Trophoblast cell (in vitro differentiated cells and primary cell): ENCODE data around the gene KL.

Experiments used
- DNase-seq, 2 donors: peaks; one replicate each; pipeline ENCODE4 v3.0.0-alpha.2; 2016
- H2AFZ ChIP-seq: 2 replicates; pipeline ENCODE4 v1.6.1; 2013; ENCODE audit warnings: low read length, moderate library complexity, mild to moderate bottlenecking; ENCODE audit not compliant: insufficient read depth, poor library complexity
- H2AK5ac ChIP-seq: 2 replicates; pipeline ENCODE4 v1.6.1; 2013; ENCODE audit warnings: mild to moderate bottlenecking, low read length
- H2BK120ac ChIP-seq: 2 replicates; pipeline ENCODE4 v1.6.1; 2013; ENCODE audit warnings: low read length, mild to moderate bottlenecking, moderate library complexity; ENCODE audit not compliant: insufficient read depth, poor library complexity
- H2BK12ac ChIP-seq: 2 replicates; pipeline ENCODE4 v1.6.1; 2013; ENCODE audit warnings: mild to moderate bottlenecking, low read length, moderate library complexity
- H2BK5ac ChIP-seq: 2 replicates; pipeline ENCODE4 v1.6.1; 2013; ENCODE audit warnings: low read length, low read depth, moderate library complexity, mild to moderate bottlenecking; ENCODE audit not compliant: poor library complexity
- H3K14ac ChIP-seq: 2 replicates; pipeline ENCODE4 v1.6.1; 2013; ENCODE audit warnings: mild to moderate bottlenecking, low read length
- H3K18ac ChIP-seq: 2 replicates; pipeline ENCODE4 v1.6.1; 2013; ENCODE audit warnings: mild to moderate bottlenecking, low read length
- H3K23ac ChIP-seq: 2 replicates; pipeline ENCODE4 v1.6.1; 2013; ENCODE audit warnings: low read length
- H3K27ac ChIP-seq: 2 replicates; pipeline ENCODE4 v1.5.1; 2013; ENCODE audit warnings: low read depth, mild to moderate bottlenecking, inconsistent platforms, low read length, moderate library complexity
- H3K27me3 ChIP-seq: 2 replicates; pipeline ENCODE4 v1.6.1; 2013; ENCODE audit warnings: inconsistent platforms, mild to moderate bottlenecking, low read length, moderate library complexity; ENCODE audit not compliant: insufficient read depth
- H3K36me3 ChIP-seq, 2 experiments: 1 replicate in 1 of 2; 2 replicates in 1 of 2; pipeline ENCODE4 v1.6.1; 2013; ENCODE audit warnings: low read length in 2 of 2, mild to moderate bottlenecking in 2 of 2, moderate library complexity in 1 of 2; ENCODE audit not compliant: insufficient read depth in 2 of 2, control insufficient read depth in 1 of 2
- H3K4ac ChIP-seq: 2 replicates; pipeline ENCODE4 v1.6.1; 2013; ENCODE audit warnings: low read depth, mild to moderate bottlenecking, low read length, moderate library complexity
- H3K4me1 ChIP-seq, 2 experiments: 1 replicate in 1 of 2; 2 replicates in 1 of 2; pipeline ENCODE4 v1.6.1; 2013; ENCODE audit warnings: low read length in 2 of 2, mild to moderate bottlenecking in 2 of 2, moderate library complexity in 1 of 2; ENCODE audit not compliant: insufficient read depth in 2 of 2, control insufficient read depth in 1 of 2
- H3K4me2 ChIP-seq: 2 replicates; pipeline ENCODE4 v1.6.1; 2013; ENCODE audit warnings: inconsistent platforms, mild to moderate bottlenecking, low read length, moderate library complexity
- H3K4me3 ChIP-seq: 2 replicates; pipeline ENCODE4 v1.5.1; 2013; ENCODE audit warnings: mild to moderate bottlenecking, low read depth, low read length, inconsistent platforms
- H3K79me1 ChIP-seq: one replicate; pipeline ENCODE4 v1.6.1; 2013; ENCODE audit warnings: low read length
- H3K79me2 ChIP-seq: 2 replicates; pipeline ENCODE4 v1.6.1; 2013; ENCODE audit warnings: low read length, mild to moderate bottlenecking; ENCODE audit not compliant: control insufficient read depth, insufficient read depth, poor library complexity
- H3K9ac ChIP-seq: 2 replicates; pipeline ENCODE4 v1.6.1; 2013; ENCODE audit warnings: mild to moderate bottlenecking, low read length
- H3K9me3 ChIP-seq: 2 replicates; pipeline ENCODE4 v1.6.1; 2013; ENCODE audit warnings: low read depth, mild to moderate bottlenecking, control low read depth, inconsistent platforms, low read length; ENCODE audit not compliant: insufficient read depth
- H4K12ac ChIP-seq: 2 replicates; pipeline ENCODE4 v1.6.1; 2013; ENCODE audit warnings: low read depth, mild to moderate bottlenecking, low read length, moderate library complexity
- H4K8ac ChIP-seq: 2 replicates; pipeline ENCODE4 v1.6.1; 2013; ENCODE audit warnings: low read depth, mild to moderate bottlenecking, low read length, moderate library complexity
- H4K91ac ChIP-seq: one replicate; pipeline ENCODE4 v1.6.1; 2013; ENCODE audit warnings: low read depth, mild to moderate bottlenecking, low read length, moderate library complexity
- WGBS: extraction: QIAGEN DNeasy Blood & Tissue Kit; methylation state at CpG from one replicate; pipeline ENCODE4 v1.1.7; 2013; ENCODE audit warnings: missing lambda C conversion rate; ENCODE audit not compliant: insufficient read length, insufficient coverage; ENCODE audit errors: extremely low coverage; 5-methylcytosine and 5-hydroxymethylcytosine counted together

The KL gene

DNA sequence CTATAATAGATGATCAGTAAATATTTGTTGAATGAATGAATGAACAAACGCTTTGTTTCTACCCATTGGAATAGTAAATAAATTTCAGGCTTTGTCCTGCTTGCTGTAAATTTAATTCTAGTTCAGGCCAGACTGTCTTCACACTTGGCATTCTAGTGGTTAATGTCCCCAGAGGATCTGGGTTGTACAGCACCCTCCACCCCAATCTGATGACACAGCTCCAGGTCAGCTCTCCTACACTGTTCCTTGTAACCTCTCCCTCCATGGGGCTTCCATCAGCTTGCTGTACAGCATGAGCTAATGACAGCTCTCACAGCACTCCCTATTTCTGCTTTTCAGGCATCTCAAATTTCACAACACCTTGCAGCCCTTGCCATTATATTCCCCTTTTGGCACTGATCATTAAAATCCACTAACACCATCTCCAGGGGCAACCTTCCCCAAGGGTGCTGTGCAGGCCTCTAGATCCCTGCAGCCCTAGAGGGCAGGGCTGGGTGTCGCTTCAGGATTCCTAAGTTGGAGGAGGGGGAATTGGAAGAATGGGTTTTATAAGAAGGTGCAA, 12.7 kb upstream of the KL start:
- H3K9me3 ChIP-seq: no peaks in the 10 kb centered on the region
- H3K27me3 ChIP-seq: no peaks in the 10 kb centered on the region
- no peak overlapping the region for H3K4me2 ChIP-seq
- H3K4me3 ChIP-seq: no peak overlapping the region
- no peaks in the 10 kb centered on the region for H3K79me1 ChIP-seq
- H3K36me3 ChIP-seq: no peaks in the 10 kb centered on the region
- H4K91ac ChIP-seq: no peak overlapping the region
- no peaks in the 10 kb centered on the region for H3K4me1 ChIP-seq
- no peak overlapping the region for H3K9ac ChIP-seq
- no peak overlapping the region for H3K14ac ChIP-seq
- H3K79me2 ChIP-seq: no peaks in the 10 kb centered on the region
- H3K4ac ChIP-seq: no peak overlapping the region
- no peak overlapping the region for H2BK5ac ChIP-seq
- no peak for DNase-seq
- H2BK120ac ChIP-seq: no peak overlapping the region
- no peak overlapping the region for H4K8ac ChIP-seq
- no CpG with 5 or more reads among the region's 2 CpGs for WGBS
- H2AK5ac ChIP-seq: no peak overlapping the region
- no peak overlapping the region for H2BK12ac ChIP-seq
- no peak overlapping the region for H3K27ac ChIP-seq
- H3K18ac ChIP-seq: no peak overlapping the region
- no peak overlapping the region for H3K23ac ChIP-seq
- H4K12ac ChIP-seq: no peak overlapping the region
- H2AFZ ChIP-seq: no peak overlapping the region

DNA sequence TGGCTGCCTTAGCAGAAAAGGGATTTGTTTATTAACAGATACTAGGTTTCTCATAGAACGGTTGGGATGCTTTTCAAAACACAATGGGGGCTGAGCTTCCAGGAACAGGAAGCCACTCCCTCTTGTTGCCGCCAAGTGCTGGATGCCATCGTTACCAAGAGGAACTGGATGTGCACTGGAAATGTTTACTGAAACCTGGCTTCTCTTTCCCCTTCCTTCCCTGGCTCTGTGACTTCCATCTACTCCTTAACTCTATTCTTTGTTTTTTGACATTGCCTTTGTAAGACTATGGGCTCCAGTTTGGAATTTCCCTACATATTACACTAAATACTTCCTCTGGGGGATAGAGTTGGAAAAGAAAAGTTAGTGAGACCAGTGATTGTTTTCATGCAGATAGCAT, 11.7 kb upstream of the KL start:
- no CpG with 5 or more reads among the region's 3 CpGs for WGBS
- Histone ChIP-seq H3K27me3 (no peaks in the 10 kb centered on the region), H3K9me3 (no peaks in the 10 kb centered on the region), H3K4me2 (no peak overlapping the region), H3K27ac (no peak overlapping the region), H2BK120ac (no peak overlapping the region), H4K12ac (no peak overlapping the region), H3K4ac (no peak overlapping the region), H3K18ac (no peak overlapping the region), H3K9ac (no peak overlapping the region), H4K8ac (no peak overlapping the region), H3K14ac (no peak overlapping the region), H3K79me2 (no peaks in the 10 kb centered on the region), H3K36me3 (no peaks in the 10 kb centered on the region), H2BK12ac (no peak overlapping the region), H3K23ac (no peak overlapping the region), H3K79me1 (no peaks in the 10 kb centered on the region), H3K4me3 (no peak overlapping the region), H4K91ac (no peak overlapping the region), H3K4me1 (no peaks in the 10 kb centered on the region), H2AFZ (no peak overlapping the region), H2BK5ac (no peak overlapping the region), H2AK5ac (no peak overlapping the region)
- DNase-seq: no peak

DNA sequence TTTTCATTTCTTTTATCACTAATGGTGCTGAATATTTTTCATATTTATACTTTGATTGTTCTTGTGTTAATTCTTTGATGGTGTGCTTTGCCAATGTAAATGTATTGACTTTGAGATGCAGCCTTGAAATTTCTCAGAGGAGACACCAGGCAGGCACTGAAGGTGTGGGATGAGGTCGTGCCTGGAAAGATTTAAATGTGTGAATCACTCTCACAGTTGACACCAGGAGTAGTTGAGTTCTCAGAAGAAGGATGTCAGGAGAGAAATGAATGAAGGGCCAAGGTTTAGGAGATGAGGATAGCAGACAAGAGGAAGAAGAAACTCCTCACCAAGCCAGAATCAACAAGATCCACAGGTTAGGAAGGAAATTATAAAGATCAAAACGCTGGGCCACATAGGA, 10.1 kb upstream of the KL start:
- no peak overlapping the region for H2BK12ac ChIP-seq
- no peak overlapping the region for H3K4me2 ChIP-seq
- no peak overlapping the region for H2AFZ ChIP-seq
- H4K12ac ChIP-seq: no peak overlapping the region
- no peak overlapping the region for H3K18ac ChIP-seq
- no peaks in the 10 kb centered on the region for H3K9me3 ChIP-seq
- H3K36me3 ChIP-seq: no peaks in the 10 kb centered on the region
- peaks cover 0 to 2% of the 10 kb centered on the region in 2 experiments for H3K4me1 ChIP-seq
- no peak overlapping the region for H3K9ac ChIP-seq
- no peak overlapping the region for H3K23ac ChIP-seq
- H4K8ac ChIP-seq: no peak overlapping the region
- no peak overlapping the region for H2BK5ac ChIP-seq
- no peaks in the 10 kb centered on the region for H3K79me2 ChIP-seq
- WGBS: no CpG with 5 or more reads among the region's 2 CpGs
- H4K91ac ChIP-seq: no peak overlapping the region
- H3K14ac ChIP-seq: no peak overlapping the region
- no peak overlapping the region for H2AK5ac ChIP-seq
- DNase-seq: no peak
- no peak overlapping the region for H3K4me3 ChIP-seq
- no peaks in the 10 kb centered on the region for H3K27me3 ChIP-seq
- H3K4ac ChIP-seq: no peak overlapping the region
- peaks cover 4% of the 10 kb centered on the region for H3K79me1 ChIP-seq
- no peak overlapping the region for H3K27ac ChIP-seq
- H2BK120ac ChIP-seq: no peak overlapping the region

- Histone ChIP-seq H3K27me3 (no peaks in the 10 kb centered on the region), H4K8ac (no peak overlapping the region), H2BK12ac (no peak overlapping the region), H3K4me2 (no peak overlapping the region), H3K4me1 (peaks cover 0 to 2% of the 10 kb centered on the region in 2 experiments), H2AFZ (no peak overlapping the region), H2BK120ac (no peak overlapping the region), H2AK5ac (no peak overlapping the region), H3K9me3 (no peaks in the 10 kb centered on the region), H3K14ac (no peak overlapping the region), H3K23ac (no peak overlapping the region), H3K79me1 (peaks cover 4% of the 10 kb centered on the region), H4K91ac (no peak overlapping the region), H3K4ac (no peak overlapping the region), H3K18ac (no peak overlapping the region), H3K4me3 (no peak overlapping the region), H3K9ac (no peak overlapping the region), H3K36me3 (no peaks in the 10 kb centered on the region), H3K79me2 (no peaks in the 10 kb centered on the region), H4K12ac (no peak overlapping the region), H2BK5ac (no peak overlapping the region), H3K27ac (no peak overlapping the region)
- WGBS: no CpG with 5 or more reads among the region's 3 CpGs
- no peak for DNase-seq
These were observed 9.6 kb upstream of the KL start for GRCh38 chr13:33006638-33007037.
